Gastrocnemius medialis (tissue), 4 donors: ENCODE data around the gene MS4A4E. TPM values are rescaled to one million over a fixed set of nuclear protein-coding genes. Genes with fewer than 3 reads are reported as not detected.
"Not testable (repeated sequence)": the region's sequence is repeated elsewhere in the genome, so short reads cannot be mapped to it uniquely, and the experiment has no call there.

Source experiments
- ATAC-seq, 2 donors: fragments of 150-250 bp; one replicate each; pipeline ENCODE4 v1.9.1; 2016
- DNase-seq, 2 donors: peaks; one replicate each; pipeline ENCODE4 v3.0.0-alpha.2; 2019
- H3K27ac ChIP-seq, 4 donors: fragments of 200-600 bp; sonication (generic); 1 replicate in 1 of 4; 2 replicates in 3 of 4; pipeline ENCODE4 v1.5.1; 2016 to 2018; ENCODE audit warnings: mild to moderate bottlenecking in 2 of 4, moderate library complexity in 1 of 4
- H3K27me3 ChIP-seq, 3 donors: fragments of 200-600 bp; sonication (generic) in 2 of 3; 1 replicate in 1 of 3; 2 replicates in 2 of 3; pipeline versions ENCODE4 v1.5.1 to v1.6.0; 2016 to 2019; ENCODE audit warnings: mild to moderate bottlenecking in 1 of 3, moderate library complexity in 1 of 3
- H3K36me3 ChIP-seq, 2 donors: fragments of 200-600 bp; sonication (generic) in 1 of 2; one replicate each; pipeline ENCODE4 v1.5.1; 2017 to 2018
- H3K4me1 ChIP-seq, 2 donors: fragments of 200-600 bp; sonication (generic) in 1 of 2; one replicate each; pipeline ENCODE4 v1.5.1; 2016 to 2017; ENCODE audit warnings: mild to moderate bottlenecking in 2 of 2
- H3K4me3 ChIP-seq, 4 donors: fragments of 200-600 bp; sonication (generic) in 3 of 4; 1 replicate in 1 of 4; 2 replicates in 3 of 4; pipeline ENCODE4 v1.5.1; 2016 to 2019; ENCODE audit warnings: mild to moderate bottlenecking in 2 of 4
- H3K9me3 ChIP-seq, 3 donors: fragments of 200-600 bp; sonication (generic) in 2 of 3; 1 replicate in 1 of 3; 2 replicates in 2 of 3; pipeline ENCODE4 v1.5.1; 2016 to 2019
- CTCF ChIP-seq, 5 experiments: fragments of 450-650 bp in 3 of 5; fragments of 200-600 bp in 2 of 5; sonication (generic) in 2 of 5; IDR thresholded peaks in 4 of 5; conservative IDR thresholded peaks in 1 of 5; 1 replicate in 4 of 5; 2 replicates in 1 of 5; pipeline ENCODE4 v1.5.1; 2016 to 2019; ENCODE audit warnings: antibody characterized with exemption in 5 of 5, mild to moderate bottlenecking in 3 of 5, moderate library complexity in 3 of 5
- POLR2A ChIP-seq, 2 donors: fragments of 450-650 bp; IDR thresholded peaks; one replicate each; pipeline ENCODE4 v1.6.1; 2017; ENCODE audit warnings: antibody characterized with exemption in 2 of 2, mild to moderate bottlenecking in 2 of 2, moderate library complexity in 2 of 2
- in situ Hi-C, 4 donors: fragments of 200-750 bp; cut with MboI; loops; one replicate each; pipeline versions ENCODE4 v1.15.0 to v1.8.0; 2017; ENCODE audit warnings: low sequenced_read_pairs in 4 of 4
- intact Hi-C: fragments of 100-400 bp; cut with DNase I; formaldehyde crosslinking; loops from one replicate; pipeline ENCODE4 v1.15.1; 2023; ENCODE audit warnings: low total_unique reads
- total RNA-seq, 4 donors: library from RNA; depleted of rRNA; stranded (reverse); fragments of >200 nt; gene quantifications; one replicate each; pipeline versions ENCODE4 v1.1.0 to v1.2.3, GENCODE V29; 2016

MS4A4E gene
- total RNA-seq, 4 donors from 2014 or later = 2.8 TPM; not detected in 3

- H3K9me3 ChIP-seq = no peaks in the 10 kb centered on the region
- no peaks in the 10 kb centered on the region for H3K27me3 ChIP-seq
- intact Hi-C loops = no loop called here
- H3K36me3 ChIP-seq = no peaks in the 10 kb centered on the region
- TF ChIP-seq CTCF (IDR thresholded peaks at IDR 0.05 in 4 of 5, conservative IDR thresholded peaks at IDR 0.05 in 1 of 5) (no peak), POLR2A (IDR thresholded peaks at IDR 0.05) (no peak)
- H3K4me3 ChIP-seq = no peak overlapping the region
- H3K4me1 ChIP-seq = no peaks in the 10 kb centered on the region
- DNase-seq (no peak), ATAC-seq (no peak)
- H3K27ac ChIP-seq = peak overlapping the region in 1 of 4 donors; percentile 21
- in situ Hi-C loops = no loop called here
These were observed 83.1 kb downstream of the MS4A4E start for GRCh38 chr11:60159868-60160267.

- no peaks in the 10 kb centered on the region for H3K4me1 ChIP-seq
- intact Hi-C loops (no loop called here), in situ Hi-C loops (no loop called here)
- H3K36me3 ChIP-seq = no peaks in the 10 kb centered on the region
- no peaks in the 10 kb centered on the region for H3K9me3 ChIP-seq
- TF ChIP-seq POLR2A (IDR thresholded peaks at IDR 0.05) (no peak), CTCF (IDR thresholded peaks at IDR 0.05 in 4 of 5, conservative IDR thresholded peaks at IDR 0.05 in 1 of 5) (no peak)
- DNase-seq = no peak
- H3K4me3 ChIP-seq = no peak overlapping the region
- no peaks in the 10 kb centered on the region for H3K27me3 ChIP-seq
- peak overlapping the region in 1 of 4 donors; percentile 21 for H3K27ac ChIP-seq
- no peak for ATAC-seq
These were observed 83.7 kb downstream of the MS4A4E start for GRCh38 chr11:60159284-60159683.

- intact Hi-C loops = no loop called here
- no peak overlapping the region for H3K27ac ChIP-seq
- H3K27me3 ChIP-seq = no peaks in the 10 kb centered on the region
- no peak for DNase-seq
- no peak for TF ChIP-seq POLR2A (IDR thresholded peaks at IDR 0.05)
- TF ChIP-seq CTCF (IDR thresholded peaks at IDR 0.05 in 4 of 5, conservative IDR thresholded peaks at IDR 0.05 in 1 of 5) = no peak
- H3K4me3 ChIP-seq = no peak overlapping the region
- in situ Hi-C loops = no loop called here
- no peaks in the 10 kb centered on the region for H3K4me1 ChIP-seq
- H3K9me3 ChIP-seq = no peaks in the 10 kb centered on the region
- H3K36me3 ChIP-seq = no peaks in the 10 kb centered on the region
- no peak for ATAC-seq
These were observed 84.3 kb downstream of the MS4A4E start for GRCh38 chr11:60158636-60159035.

GRCh38 chr11:60155931-60156330, 87.0 kb downstream of the MS4A4E start:
- no peak overlapping the region for H3K4me3 ChIP-seq
- intact Hi-C loops (no loop called here), in situ Hi-C loops (no loop called here)
- TF ChIP-seq POLR2A (IDR thresholded peaks at IDR 0.05) = no peak
- TF ChIP-seq CTCF (IDR thresholded peaks at IDR 0.05 in 4 of 5, conservative IDR thresholded peaks at IDR 0.05 in 1 of 5) = no peak
- H3K27me3 ChIP-seq = no peaks in the 10 kb centered on the region
- no peaks in the 10 kb centered on the region for H3K4me1 ChIP-seq
- H3K36me3 ChIP-seq = no peaks in the 10 kb centered on the region
- H3K27ac ChIP-seq = no peak overlapping the region
- no peak for DNase-seq
- ATAC-seq = no peak
- no peaks in the 10 kb centered on the region for H3K9me3 ChIP-seq

DNA sequence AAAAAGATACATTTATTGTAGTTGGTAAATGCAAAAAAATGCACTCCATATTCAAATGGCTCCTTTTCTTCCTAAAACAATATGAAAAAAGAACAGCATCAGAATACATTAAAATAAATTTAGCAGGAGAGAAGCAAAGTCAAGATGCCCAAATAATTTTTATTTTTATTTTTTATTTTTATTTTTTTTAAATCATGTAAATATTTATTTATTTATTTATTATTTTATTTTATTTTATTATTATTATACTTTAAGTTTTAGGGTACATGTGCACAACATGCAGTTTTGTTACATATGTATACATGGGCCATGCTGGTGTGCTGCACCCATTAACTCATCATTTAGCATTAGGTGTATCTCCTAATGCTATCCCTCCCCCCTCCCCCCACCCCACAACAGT, 90.2 kb downstream of the MS4A4E start:
- in situ Hi-C loops, H3K4me1 ChIP-seq, H3K9me3 ChIP-seq, H3K27ac ChIP-seq, H3K27me3 ChIP-seq, DNase-seq, intact Hi-C loops, H3K36me3 ChIP-seq, H3K4me3 ChIP-seq, ATAC-seq: not testable (repeated sequence)
